Subcutaneous adipose tissue (tissue), 4 donors: ENCODE results near the gene EPB41. TPM values are rescaled to one million over a fixed set of nuclear protein-coding genes. Genes with fewer than 3 reads are reported as not detected.

Experiments
- total RNA-seq, 4 donors: library from RNA; depleted of rRNA; stranded (reverse); fragments of >200 nt; gene quantifications; one replicate each; pipeline ENCODE4 v1.1.0, GENCODE V29; 2016
- TF ChIP-seq, protein P1 (sequence below): fragments of 450-650 bp; IDR thresholded peaks from one replicate; pipeline ENCODE4 v1.5.1; 2016; ENCODE audit warnings: low read depth, mild to moderate bottlenecking, control low read depth, antibody characterized with exemption, moderate library complexity

Gene EPB41
- total RNA-seq, 4 donors from 2014 or later: 30.8 to 66.1 (median 43.0) TPM

DNA sequence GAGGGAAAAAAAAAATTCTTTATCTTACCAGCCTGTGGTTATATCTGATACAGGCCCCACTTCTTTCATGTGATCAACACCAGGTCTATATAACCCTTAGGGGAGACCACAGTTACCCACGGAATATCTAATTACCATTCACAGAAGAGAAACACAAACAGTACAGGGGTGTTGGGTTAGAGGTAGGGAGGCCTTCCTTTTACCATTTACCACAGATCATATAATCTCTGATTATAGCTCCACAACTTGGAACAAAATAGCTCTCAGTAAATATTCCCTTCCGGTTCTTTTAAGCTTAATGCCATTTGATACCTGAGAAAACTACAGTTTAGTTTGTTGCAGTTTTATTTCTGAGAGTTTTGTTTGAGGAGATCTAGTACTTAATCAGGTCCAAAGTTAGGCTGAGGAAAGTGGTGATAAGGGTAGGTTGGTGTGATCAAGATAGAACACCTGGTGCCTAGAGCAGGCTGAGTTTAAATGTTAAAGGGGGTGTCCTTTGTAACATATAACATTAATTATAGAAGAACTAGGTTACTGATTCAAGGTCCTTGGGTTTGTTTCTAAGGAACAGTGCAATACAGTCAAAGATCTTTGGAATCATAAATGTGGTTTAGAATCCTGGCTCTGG lies 14.1 kb downstream of the EPB41 start:
- TF ChIP-seq, protein P1, sequence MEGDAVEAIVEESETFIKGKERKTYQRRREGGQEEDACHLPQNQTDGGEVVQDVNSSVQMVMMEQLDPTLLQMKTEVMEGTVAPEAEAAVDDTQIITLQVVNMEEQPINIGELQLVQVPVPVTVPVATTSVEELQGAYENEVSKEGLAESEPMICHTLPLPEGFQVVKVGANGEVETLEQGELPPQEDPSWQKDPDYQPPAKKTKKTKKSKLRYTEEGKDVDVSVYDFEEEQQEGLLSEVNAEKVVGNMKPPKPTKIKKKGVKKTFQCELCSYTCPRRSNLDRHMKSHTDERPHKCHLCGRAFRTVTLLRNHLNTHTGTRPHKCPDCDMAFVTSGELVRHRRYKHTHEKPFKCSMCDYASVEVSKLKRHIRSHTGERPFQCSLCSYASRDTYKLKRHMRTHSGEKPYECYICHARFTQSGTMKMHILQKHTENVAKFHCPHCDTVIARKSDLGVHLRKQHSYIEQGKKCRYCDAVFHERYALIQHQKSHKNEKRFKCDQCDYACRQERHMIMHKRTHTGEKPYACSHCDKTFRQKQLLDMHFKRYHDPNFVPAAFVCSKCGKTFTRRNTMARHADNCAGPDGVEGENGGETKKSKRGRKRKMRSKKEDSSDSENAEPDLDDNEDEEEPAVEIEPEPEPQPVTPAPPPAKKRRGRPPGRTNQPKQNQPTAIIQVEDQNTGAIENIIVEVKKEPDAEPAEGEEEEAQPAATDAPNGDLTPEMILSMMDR: no peak

DNA sequence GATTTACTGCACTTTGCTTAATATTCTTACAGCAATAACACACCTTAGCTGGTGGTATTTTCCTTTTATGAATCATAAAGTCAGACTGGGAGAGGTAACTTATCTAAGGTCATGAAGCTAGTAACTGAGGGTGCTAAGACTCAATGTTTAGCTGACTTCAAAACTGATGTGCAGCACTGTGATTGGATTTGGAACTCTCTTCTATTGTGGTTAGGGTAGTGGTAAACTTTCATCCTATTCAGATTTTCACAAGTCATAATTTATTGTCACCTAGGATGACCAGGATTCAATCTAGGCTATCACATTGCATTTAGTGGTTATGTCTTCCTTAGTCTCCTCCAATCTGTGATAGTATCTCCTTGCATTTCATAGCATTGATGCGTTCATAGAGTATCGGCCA lies 18.9 kb downstream of the EPB41 start:
- TF ChIP-seq, protein P1: no peak

DNA sequence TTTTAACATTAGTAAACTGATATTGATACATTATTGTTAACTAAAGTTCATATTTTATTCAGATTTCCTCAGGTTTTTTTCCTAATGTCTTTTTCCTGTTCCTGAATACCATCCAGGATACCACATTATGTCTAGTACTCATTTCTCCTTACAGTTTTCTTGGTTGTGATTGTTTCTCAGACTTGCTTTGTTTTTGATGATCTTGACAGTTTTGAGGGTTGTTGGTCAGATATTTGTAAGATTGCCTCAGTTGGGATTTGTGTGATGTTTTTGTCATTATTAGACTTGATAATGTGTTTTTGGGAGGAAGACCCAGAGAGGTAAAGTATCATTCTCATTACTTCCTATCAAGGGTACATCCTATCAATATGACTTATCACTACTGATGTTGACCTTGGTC lies 19.5 kb downstream of the EPB41 start:
- TF ChIP-seq, protein P1: no peak

DNA sequence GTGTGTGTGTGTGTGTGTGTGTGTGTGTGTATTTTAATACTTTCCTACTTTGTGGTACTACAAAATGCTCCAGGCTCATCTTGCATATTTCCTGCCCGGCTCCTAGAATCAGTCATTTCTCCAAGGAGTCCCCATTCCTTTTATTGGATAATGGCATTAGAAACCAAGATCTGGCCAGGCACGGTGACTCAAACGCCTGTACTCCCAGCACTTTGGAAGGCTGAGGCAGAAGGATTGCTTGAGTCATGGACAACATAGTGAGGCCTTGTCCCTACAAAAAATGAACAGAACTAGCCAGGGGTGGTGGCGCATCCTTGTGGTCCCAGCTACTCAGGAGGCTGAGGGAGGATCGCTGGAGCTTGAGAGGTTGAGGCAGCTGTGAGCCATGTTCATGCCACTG lies 20.3 kb downstream of the EPB41 start:
- TF ChIP-seq, protein P1: no peak

DNA sequence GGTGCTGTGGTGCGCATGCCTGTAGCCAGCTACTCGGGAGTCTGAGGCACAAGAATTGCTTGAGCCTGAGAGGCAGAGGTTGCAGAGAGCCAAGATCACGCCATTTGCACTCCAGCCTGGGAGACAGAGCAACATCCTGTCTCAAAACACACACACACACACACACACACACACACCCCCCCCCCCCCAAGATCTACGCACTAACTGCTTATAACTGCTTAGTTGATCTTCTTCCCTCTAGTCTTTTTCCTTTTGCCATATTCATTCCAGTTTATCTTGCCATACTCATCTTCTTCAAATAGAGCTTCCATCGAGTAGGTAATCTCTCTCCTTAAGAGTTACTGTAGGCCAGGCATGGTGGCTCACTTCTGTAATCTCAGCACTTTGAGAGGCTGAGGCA lies 20.9 kb downstream of the EPB41 start:
- TF ChIP-seq, protein P1: no peak

DNA sequence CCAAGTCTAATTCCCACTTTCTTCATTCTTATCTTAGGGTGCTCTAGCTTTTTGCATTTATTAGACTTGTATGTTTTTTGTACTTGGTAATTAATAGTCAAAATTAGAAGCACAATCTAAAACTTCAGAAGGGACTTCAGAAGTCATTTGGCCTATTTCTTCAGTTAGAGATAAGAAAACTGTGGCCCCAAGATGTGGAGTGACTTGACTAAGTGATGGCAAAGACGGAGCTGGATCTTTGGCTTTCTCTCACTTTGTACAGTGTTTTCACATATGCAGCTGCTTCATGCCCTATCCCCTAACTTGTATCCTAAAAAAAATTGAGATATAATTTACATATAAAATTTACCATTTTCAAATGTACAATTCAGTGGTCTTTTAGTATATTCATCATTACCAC lies 21.7 kb downstream of the EPB41 start:
- TF ChIP-seq, protein P1: no peak

DNA sequence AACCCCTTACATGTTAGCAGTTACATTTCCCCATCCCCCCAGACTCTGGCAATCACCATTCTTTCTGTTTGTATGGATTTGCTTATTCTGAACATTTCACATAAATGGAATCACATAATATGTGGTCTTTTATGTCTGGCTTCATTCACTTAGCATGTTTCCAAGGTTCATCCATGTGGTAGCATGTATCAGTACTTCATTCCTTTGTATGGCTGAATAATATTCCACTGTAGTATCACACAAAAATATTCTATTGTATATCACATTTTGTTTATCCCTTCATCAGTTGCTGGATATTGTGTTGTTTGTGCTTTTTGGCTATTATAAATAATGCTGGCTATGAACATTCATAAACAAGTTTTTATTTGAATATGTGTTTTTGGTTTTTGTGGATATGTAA lies 22.2 kb downstream of the EPB41 start:
- TF ChIP-seq, protein P1: no peak
